ENCODE data around the gene FRMPD3.
"Not testable (repeated sequence)": the region's sequence is repeated elsewhere in the genome, so short reads cannot be mapped to it uniquely, and the experiment has no call there.

The FRMPD3 gene

GRCh38 chrX:107470971-107471370 is 21.5 kb downstream of the FRMPD3 start:
- DNase-seq (ENCODE audit: low read depth in 2 of 2) = no peak
- TF ChIP-seq CTCF (IDR thresholded peaks at IDR 0.05; ENCODE audit: low read depth, low read length) = no peak
- no peak overlapping the region for H3K4me3 ChIP-seq (replicated peaks in 1 of 2; ENCODE audit: low read depth in 2 of 2, low read length in 2 of 2)

GRCh38 chrX:107471420-107471819 is 22.0 kb downstream of the FRMPD3 start:
- H3K4me3 ChIP-seq (replicated peaks in 1 of 2; ENCODE audit: low read depth in 2 of 2, low read length in 2 of 2); DNase-seq (ENCODE audit: low read depth in 2 of 2): not testable (repeated sequence)

- no peak for DNase-seq (ENCODE audit: low read depth in 2 of 2)
- H3K4me3 ChIP-seq (replicated peaks in 1 of 2; ENCODE audit: low read depth in 2 of 2, low read length in 2 of 2) = no peak overlapping the region
- no peak for TF ChIP-seq CTCF (IDR thresholded peaks at IDR 0.05; ENCODE audit: low read depth, low read length)
These were observed 28.0 kb downstream of the FRMPD3 start for GRCh38 chrX:107477406-107477805.

GRCh38 chrX:107480272-107480671 is 30.8 kb downstream of the FRMPD3 start:
- no peak overlapping the region for H3K4me3 ChIP-seq (replicated peaks in 1 of 2; ENCODE audit: low read depth in 2 of 2, low read length in 2 of 2)
- no peak for DNase-seq (ENCODE audit: low read depth in 2 of 2)
- no peak for TF ChIP-seq CTCF (IDR thresholded peaks at IDR 0.05; ENCODE audit: low read depth, low read length)

- DNase-seq (ENCODE audit: low read depth in 2 of 2) = no peak
- no peak for TF ChIP-seq CTCF (IDR thresholded peaks at IDR 0.05; ENCODE audit: low read depth, low read length)
- no peak overlapping the region for H3K4me3 ChIP-seq (replicated peaks in 1 of 2; ENCODE audit: low read depth in 2 of 2, low read length in 2 of 2)
These were observed 32.6 kb downstream of the FRMPD3 start for GRCh38 chrX:107482046-107482445.

GRCh38 chrX:107484002-107484726 is 34.7 kb downstream of the FRMPD3 start:
- no peak for TF ChIP-seq CTCF (IDR thresholded peaks at IDR 0.05; ENCODE audit: low read depth, low read length)
- DNase-seq (ENCODE audit: low read depth in 2 of 2) = peak in 1 of 2 donors; percentile 11
- no peak overlapping the region for H3K4me3 ChIP-seq (replicated peaks in 1 of 2; ENCODE audit: low read depth in 2 of 2, low read length in 2 of 2)

- TF ChIP-seq CTCF (IDR thresholded peaks at IDR 0.05; ENCODE audit: low read depth, low read length) = no peak
- no peak for DNase-seq (ENCODE audit: low read depth in 2 of 2)
- no peak overlapping the region for H3K4me3 ChIP-seq (replicated peaks in 1 of 2; ENCODE audit: low read depth in 2 of 2, low read length in 2 of 2)
These were observed 35.6 kb downstream of the FRMPD3 start for GRCh38 chrX:107485013-107485412.

All from cardiac fibroblast (primary cell).